Erythroblast (primary cell): ENCODE measurements around the gene XAF1.

Experiments
- GATA1 ChIP-seq: IDR thresholded peaks from 2 replicates; pipeline ENCODE4 v1.6.1; 2011; ENCODE audit warnings: low read depth, mild to moderate bottlenecking, control low read depth, low read length, moderate library complexity
- POLR2A ChIP-seq: IDR thresholded peaks from 2 replicates; pipeline ENCODE4 v1.6.1; 2011; ENCODE audit warnings: mild to moderate bottlenecking, low read length

DNA sequence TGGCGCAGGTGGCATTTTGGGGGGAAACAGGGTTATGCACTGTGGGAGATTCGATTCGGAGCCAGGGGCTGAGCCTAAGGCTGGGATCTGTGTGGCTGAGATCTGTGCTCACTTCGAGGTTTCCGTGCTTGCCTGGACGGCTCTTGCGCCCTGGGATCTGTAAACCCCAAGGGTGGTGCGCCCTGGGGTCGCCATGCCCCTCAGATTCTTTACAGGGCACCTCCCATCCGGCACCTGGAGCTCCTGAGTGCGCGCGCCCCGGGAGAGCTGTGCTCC lies 43.1 kb upstream of the XAF1 start:
- no peak for TF ChIP-seq POLR2A
- TF ChIP-seq GATA1, result no peak
